Measurements from ENCODE around the gene PSMF1. TPM values are rescaled to one million over a fixed set of nuclear protein-coding genes. Genes with fewer than 3 reads are reported as not detected.

Gene PSMF1
- polyA plus RNA-seq, 3 donors: 123 to 146 (median 132) TPM

- no peak for DNase-seq (ENCODE audit: extremely low read depth in 1 of 11, low read depth in 9 of 11, low spot score in 4 of 11)
These were observed 31.8 kb downstream of the PSMF1 start for GRCh38 chr20:1150218-1150617.

- no peak for DNase-seq (ENCODE audit: extremely low read depth in 1 of 11, low read depth in 9 of 11, low spot score in 4 of 11)
These were observed 32.6 kb downstream of the PSMF1 start for GRCh38 chr20:1150968-1151367.

GRCh38 chr20:1154226-1154625 lies 35.8 kb downstream of the PSMF1 start:
- DNase-seq (ENCODE audit: extremely low read depth in 1 of 11, low read depth in 9 of 11, low spot score in 4 of 11): no peak

GRCh38 chr20:1154691-1155090 lies 36.3 kb downstream of the PSMF1 start:
- no peak for DNase-seq (ENCODE audit: extremely low read depth in 1 of 11, low read depth in 9 of 11, low spot score in 4 of 11)

GRCh38 chr20:1155342-1155741 lies 36.9 kb downstream of the PSMF1 start:
- DNase-seq (ENCODE audit: extremely low read depth in 1 of 11, low read depth in 9 of 11, low spot score in 4 of 11): no peak

- no peak for DNase-seq (ENCODE audit: extremely low read depth in 1 of 11, low read depth in 9 of 11, low spot score in 4 of 11)
These were observed 42.1 kb downstream of the PSMF1 start for GRCh38 chr20:1160496-1160895.

- DNase-seq (ENCODE audit: extremely low read depth in 1 of 11, low read depth in 9 of 11, low spot score in 4 of 11): no peak
These were observed 42.6 kb downstream of the PSMF1 start for GRCh38 chr20:1160991-1161390.

GRCh38 chr20:1163105-1163504 lies 44.7 kb downstream of the PSMF1 start:
- no peak for DNase-seq (ENCODE audit: extremely low read depth in 1 of 11, low read depth in 9 of 11, low spot score in 4 of 11)

GRCh38 chr20:1163653-1164052 lies 45.3 kb downstream of the PSMF1 start:
- no peak for DNase-seq (ENCODE audit: extremely low read depth in 1 of 11, low read depth in 9 of 11, low spot score in 4 of 11)

- DNase-seq (ENCODE audit: extremely low read depth in 1 of 11, low read depth in 9 of 11, low spot score in 4 of 11): no peak
These were observed 46.5 kb downstream of the PSMF1 start for GRCh38 chr20:1164871-1165270.

GRCh38 chr20:1165521-1165920 lies 47.1 kb downstream of the PSMF1 start:
- DNase-seq (ENCODE audit: extremely low read depth in 1 of 11, low read depth in 9 of 11, low spot score in 4 of 11): no peak

- DNase-seq (ENCODE audit: extremely low read depth in 1 of 11, low read depth in 9 of 11, low spot score in 4 of 11): no peak
These were observed 47.5 kb downstream of the PSMF1 start for GRCh38 chr20:1165941-1166340.

GRCh38 chr20:1166948-1167720 lies 48.7 kb downstream of the PSMF1 start:
- DNase-seq (ENCODE audit: extremely low read depth in 1 of 11, low read depth in 9 of 11, low spot score in 4 of 11): no peak

- no peak for DNase-seq (ENCODE audit: extremely low read depth in 1 of 11, low read depth in 9 of 11, low spot score in 4 of 11)
These were observed 50.8 kb downstream of the PSMF1 start for GRCh38 chr20:1169224-1169623.

GRCh38 chr20:1171461-1172093 lies 53.2 kb downstream of the PSMF1 start:
- DNase-seq (ENCODE audit: extremely low read depth in 1 of 11, low read depth in 9 of 11, low spot score in 4 of 11): peak; percentile 15 to 58 (median 32)

GRCh38 chr20:1173698-1174097 lies 55.3 kb downstream of the PSMF1 start:
- DNase-seq (ENCODE audit: extremely low read depth in 1 of 11, low read depth in 9 of 11, low spot score in 4 of 11): no peak

GRCh38 chr20:1174787-1175186 lies 56.4 kb downstream of the PSMF1 start:
- no peak for DNase-seq (ENCODE audit: extremely low read depth in 1 of 11, low read depth in 9 of 11, low spot score in 4 of 11)

GRCh38 chr20:1177680-1178079 lies 59.3 kb downstream of the PSMF1 start:
- no peak for DNase-seq (ENCODE audit: extremely low read depth in 1 of 11, low read depth in 9 of 11, low spot score in 4 of 11)

GRCh38 chr20:1178103-1178502 lies 59.7 kb downstream of the PSMF1 start:
- no peak for DNase-seq (ENCODE audit: extremely low read depth in 1 of 11, low read depth in 9 of 11, low spot score in 4 of 11)

GRCh38 chr20:1178623-1179022 lies 60.2 kb downstream of the PSMF1 start:
- no peak for DNase-seq (ENCODE audit: extremely low read depth in 1 of 11, low read depth in 9 of 11, low spot score in 4 of 11)

- DNase-seq (ENCODE audit: extremely low read depth in 1 of 11, low read depth in 9 of 11, low spot score in 4 of 11): no peak
These were observed 62.5 kb downstream of the PSMF1 start for GRCh38 chr20:1180949-1181348.

Measured in renal cortex interstitium (tissue), 11 donors.